MM.1S (cell line): ENCODE data around the gene FAM50B.

Source experiments
- DNase-seq: peaks from one replicate; pipeline ENCODE4 v3.0.0-alpha.2; 2015
- H2AFZ ChIP-seq: fragments of 300-600 bp; sonication (generic); 2 replicates; pipeline ENCODE4 v1.6.0; 2016; ENCODE audit warnings: antibody characterized with exemption, low read length
- H3F3A ChIP-seq: fragments of 300-600 bp; sonication (generic); 2 replicates; pipeline ENCODE4 v1.6.1; 2016; ENCODE audit warnings: mild to moderate bottlenecking, antibody characterized with exemption, low read length, moderate library complexity, mixed read lengths; ENCODE audit not compliant: insufficient read depth
- H3K27ac ChIP-seq: fragments of 300-600 bp; sonication (generic); 2 replicates; pipeline ENCODE4 v1.5.1; 2016; ENCODE audit warnings: mild to moderate bottlenecking, low read length
- H3K27me3 ChIP-seq: fragments of 300-600 bp; sonication (generic); replicated peaks from 2 replicates; pipeline ENCODE4 v1.6.0; 2016; ENCODE audit warnings: low read length; ENCODE audit not compliant: insufficient read depth
- H3K36me3 ChIP-seq: fragments of 300-600 bp; sonication (generic); replicated peaks from 2 replicates; pipeline ENCODE4 v1.6.1; 2016; ENCODE audit warnings: mild to moderate bottlenecking, low read length, mixed read lengths; ENCODE audit not compliant: insufficient read depth
- H3K4me1 ChIP-seq: fragments of 300-600 bp; sonication (generic); 2 replicates; pipeline ENCODE4 v1.6.1; 2016; ENCODE audit warnings: low read length, mixed read lengths
- H3K4me2 ChIP-seq: fragments of 300-600 bp; sonication (generic); 2 replicates; pipeline ENCODE4 v1.6.0; 2016; ENCODE audit warnings: low read depth, low read length
- H3K4me3 ChIP-seq: fragments of 300-600 bp; sonication (generic); 2 replicates; pipeline ENCODE4 v1.5.1; 2016; ENCODE audit warnings: low read length, mixed read lengths
- H3K79me2 ChIP-seq: fragments of 300-600 bp; sonication (generic); 2 replicates; pipeline ENCODE4 v1.6.1; 2016; ENCODE audit warnings: mixed run types, low read length, mixed read lengths
- H3K9ac ChIP-seq: fragments of 300-600 bp; sonication (generic); 2 replicates; pipeline ENCODE4 v1.6.1; 2016; ENCODE audit warnings: low read length, mixed read lengths
- H3K9me2 ChIP-seq: fragments of 300-600 bp; sonication (generic); replicated peaks from 2 replicates; pipeline ENCODE4 v1.6.1; 2016; ENCODE audit warnings: mild to moderate bottlenecking, low read length, mixed read lengths; ENCODE audit not compliant: insufficient read depth
- H3K9me3 ChIP-seq: fragments of 300-600 bp; sonication (generic); replicated peaks from 2 replicates; pipeline ENCODE4 v1.6.1; 2016; ENCODE audit warnings: mild to moderate bottlenecking, low read length, mixed read lengths; ENCODE audit not compliant: insufficient read depth
- H4K20me1 ChIP-seq: fragments of 300-600 bp; sonication (generic); 2 replicates; pipeline ENCODE4 v1.6.1; 2016; ENCODE audit warnings: mild to moderate bottlenecking, low read length, moderate library complexity, mixed read lengths; ENCODE audit not compliant: insufficient read depth
- CTCF ChIP-seq: fragments of 300-600 bp; sonication (generic); IDR thresholded peaks from 2 replicates; pipeline ENCODE4 v1.5.1; 2016; ENCODE audit warnings: antibody characterized with exemption, low read length, mixed read lengths
- EZH2 ChIP-seq: fragments of 300-600 bp; sonication (generic); optimal IDR thresholded peaks from 2 replicates; pipeline ENCODE3; 2017; ENCODE audit warnings: low read depth, mild to moderate bottlenecking, antibody characterized with exemption, low read length, mixed read lengths
- EZH2phosphoT487 ChIP-seq: fragments of 300-600 bp; sonication (generic); IDR thresholded peaks from 2 replicates; pipeline ENCODE4 v1.6.1; 2018; ENCODE audit warnings: antibody characterized with exemption, low read length

Gene FAM50B

GRCh38 chr6:3849681-3850450 is 693 bp downstream of the FAM50B start:
- Histone ChIP-seq H2AFZ (no peak overlapping the region), H3K9me2 (no peaks in the 10 kb centered on the region), H3K4me3 (no peak overlapping the region; the same call in 1 of the 2 replicates), H3K36me3 (no peaks in the 10 kb centered on the region), H3F3A (no peaks in the 10 kb centered on the region), H3K4me1 (no peaks in the 10 kb centered on the region), H3K9me3 (no peaks in the 10 kb centered on the region), H3K4me2 (peak overlapping the region; percentile 52; the same call in 1 of the 2 replicates), H3K27me3 (no peaks in the 10 kb centered on the region), H3K27ac (no peak overlapping the region), H4K20me1 (no peaks in the 10 kb centered on the region), H3K9ac (no peak overlapping the region), H3K79me2 (no peaks in the 10 kb centered on the region)
- TF ChIP-seq EZH2 (no peak), EZH2phosphoT487 (no peak), CTCF (no peak)
- DNase-seq, result no peak

GRCh38 chr6:3850451-3851203 is 1.5 kb downstream of the FAM50B start:
- no peak overlapping the region for H2AFZ ChIP-seq
- no peaks in the 10 kb centered on the region for H3K9me2 ChIP-seq
- no peaks in the 10 kb centered on the region for H3K9me3 ChIP-seq
- no peaks in the 10 kb centered on the region for H3K4me1 ChIP-seq
- H3K4me2 ChIP-seq, result no peak overlapping the region
- no peaks in the 10 kb centered on the region for H3K79me2 ChIP-seq
- DNase-seq, result no peak
- TF ChIP-seq EZH2, result no peak
- no peak overlapping the region for H3K27ac ChIP-seq
- H3K9ac ChIP-seq, result no peak overlapping the region
- no peaks in the 10 kb centered on the region for H4K20me1 ChIP-seq
- no peaks in the 10 kb centered on the region for H3K27me3 ChIP-seq
- H3K4me3 ChIP-seq, result no peak overlapping the region
- H3F3A ChIP-seq, result no peaks in the 10 kb centered on the region
- no peaks in the 10 kb centered on the region for H3K36me3 ChIP-seq

- H3K9me2 ChIP-seq, result no peaks in the 10 kb centered on the region
- no peak overlapping the region for H3K4me3 ChIP-seq
- no peak for TF ChIP-seq CTCF
- no peak overlapping the region for H2AFZ ChIP-seq
- H3K4me2 ChIP-seq, result no peak overlapping the region
- H3K9me3 ChIP-seq, result no peaks in the 10 kb centered on the region
- no peak for DNase-seq
- no peaks in the 10 kb centered on the region for H3K79me2 ChIP-seq
- no peaks in the 10 kb centered on the region for H4K20me1 ChIP-seq
- no peaks in the 10 kb centered on the region for H3F3A ChIP-seq
- no peak overlapping the region for H3K27ac ChIP-seq
- no peaks in the 10 kb centered on the region for H3K4me1 ChIP-seq
- H3K27me3 ChIP-seq, result no peaks in the 10 kb centered on the region
- H3K9ac ChIP-seq, result no peak overlapping the region
- no peaks in the 10 kb centered on the region for H3K36me3 ChIP-seq
These were observed 2.7 kb downstream of the FAM50B start for GRCh38 chr6:3851839-3852238.

GRCh38 chr6:3852391-3852790 is 3.2 kb downstream of the FAM50B start:
- Histone ChIP-seq H2AFZ (no peak overlapping the region), H3K9me3 (no peaks in the 10 kb centered on the region), H3K36me3 (no peaks in the 10 kb centered on the region), H3K9ac (no peak overlapping the region), H3K79me2 (no peaks in the 10 kb centered on the region), H4K20me1 (no peaks in the 10 kb centered on the region), H3F3A (no peaks in the 10 kb centered on the region), H3K9me2 (no peaks in the 10 kb centered on the region), H3K4me1 (no peaks in the 10 kb centered on the region), H3K27ac (no peak overlapping the region), H3K4me2 (no peak overlapping the region), H3K27me3 (no peaks in the 10 kb centered on the region), H3K4me3 (no peak overlapping the region)
- no peak for DNase-seq
- TF ChIP-seq CTCF (no peak), EZH2 (no peak), EZH2phosphoT487 (no peak)
